HepG2 (cell line): Measurements from ENCODE around the gene NKX6-2.

ENCODE experiments used
- ARNTL ChIP-seq: sonication (generic); formaldehyde crosslinking; IDR thresholded peaks from 2 replicates; pipeline ENCODE4 v1.4.0; 2020; ENCODE audit warnings: mild to moderate bottlenecking, missing genetic modification reagents
- FOSL2 ChIP-seq: sonication (generic); formaldehyde crosslinking; IDR thresholded peaks from 2 replicates; pipeline ENCODE4 v1.4.0; 2020; ENCODE audit warnings: missing genetic modification reagents
- KDM6A ChIP-seq: IDR thresholded peaks from 2 replicates; pipeline ENCODE4 v1.6.1; 2016; ENCODE audit warnings: low read depth
- NFE2L1 ChIP-seq: sonication (generic); formaldehyde crosslinking; IDR thresholded peaks from 2 replicates; pipeline ENCODE4 v1.4.0; 2020; ENCODE audit warnings: missing genetic modification reagents, mild to moderate bottlenecking, borderline replicate concordance
- REPIN1 ChIP-seq: sonication (generic); formaldehyde crosslinking; IDR thresholded peaks from 2 replicates; pipeline ENCODE4 v1.8.0; 2022; ENCODE audit warnings: missing genetic modification reagents, low read depth, mild to moderate bottlenecking, borderline replicate concordance
- RFX3 ChIP-seq: IDR thresholded peaks from 2 replicates; pipeline ENCODE4 v1.6.1; 2016; ENCODE audit warnings: missing biosample characterization, missing genetic modification reagents
- RXRA ChIP-seq: sonication (generic); formaldehyde crosslinking; IDR thresholded peaks from 2 replicates; pipeline ENCODE4 v1.5.1; 2020; ENCODE audit warnings: missing genetic modification reagents
- TCF7L2 ChIP-seq: IDR thresholded peaks from 2 replicates; pipeline ENCODE4 v1.6.1; 2011; ENCODE audit warnings: mild to moderate bottlenecking, low read depth, low read length, moderate library complexity
- ZNF12 ChIP-seq: sonication (generic); formaldehyde crosslinking; IDR thresholded peaks from 2 replicates; pipeline ENCODE4 v1.5.0; 2020; ENCODE audit warnings: missing genetic modification reagents
- ZNF354B ChIP-seq: sonication (generic); formaldehyde crosslinking; IDR thresholded peaks from 2 replicates; pipeline ENCODE4 v1.8.0; 2022; ENCODE audit warnings: mild to moderate bottlenecking, missing genetic modification reagents
- TF ChIP-seq, protein P1 (sequence below): sonication (generic); formaldehyde crosslinking; IDR thresholded peaks from 2 replicates; pipeline ENCODE4 v1.5.0; 2020; ENCODE audit warnings: mild to moderate bottlenecking, missing genetic modification reagents, moderate library complexity

DNA sequence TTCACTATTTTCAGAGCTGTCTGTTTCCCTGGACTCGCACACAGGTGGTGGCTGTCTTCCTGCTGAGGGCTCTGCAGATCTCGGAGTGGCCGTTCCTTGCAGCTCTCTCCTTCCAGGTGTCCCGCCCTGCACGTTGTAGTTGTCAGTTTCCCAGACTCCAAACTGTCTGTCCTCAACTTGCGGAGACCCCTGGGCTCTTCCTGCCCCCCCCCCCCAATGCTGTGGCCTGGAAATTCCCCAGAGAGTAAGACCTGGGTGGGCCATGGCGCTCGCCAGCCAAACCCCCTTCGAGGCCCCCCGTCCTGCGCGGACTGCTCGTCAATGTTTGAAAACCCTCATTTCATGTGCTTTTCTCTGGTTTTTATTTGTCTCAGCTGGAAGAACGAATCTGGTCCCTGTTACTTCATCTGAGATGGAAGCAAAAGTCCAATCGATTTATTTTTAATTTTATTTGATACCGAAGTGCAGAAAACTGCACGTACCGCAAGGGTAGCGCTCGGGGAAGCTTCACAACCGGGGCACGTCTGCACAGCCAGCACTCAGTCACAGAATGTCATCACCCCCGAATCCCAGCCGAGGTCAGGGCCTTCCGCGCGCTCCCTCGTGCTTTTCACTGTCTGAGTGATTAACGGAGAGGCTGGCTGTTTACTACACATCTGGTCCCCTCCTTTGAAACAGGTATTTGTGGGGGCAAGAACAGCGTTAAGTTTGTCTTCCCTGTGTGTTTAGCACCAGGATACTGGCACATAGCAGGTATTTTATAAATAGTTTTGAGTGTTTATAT, 46.4 kb upstream of the NKX6-2 start:
- TF ChIP-seq, protein P1, sequence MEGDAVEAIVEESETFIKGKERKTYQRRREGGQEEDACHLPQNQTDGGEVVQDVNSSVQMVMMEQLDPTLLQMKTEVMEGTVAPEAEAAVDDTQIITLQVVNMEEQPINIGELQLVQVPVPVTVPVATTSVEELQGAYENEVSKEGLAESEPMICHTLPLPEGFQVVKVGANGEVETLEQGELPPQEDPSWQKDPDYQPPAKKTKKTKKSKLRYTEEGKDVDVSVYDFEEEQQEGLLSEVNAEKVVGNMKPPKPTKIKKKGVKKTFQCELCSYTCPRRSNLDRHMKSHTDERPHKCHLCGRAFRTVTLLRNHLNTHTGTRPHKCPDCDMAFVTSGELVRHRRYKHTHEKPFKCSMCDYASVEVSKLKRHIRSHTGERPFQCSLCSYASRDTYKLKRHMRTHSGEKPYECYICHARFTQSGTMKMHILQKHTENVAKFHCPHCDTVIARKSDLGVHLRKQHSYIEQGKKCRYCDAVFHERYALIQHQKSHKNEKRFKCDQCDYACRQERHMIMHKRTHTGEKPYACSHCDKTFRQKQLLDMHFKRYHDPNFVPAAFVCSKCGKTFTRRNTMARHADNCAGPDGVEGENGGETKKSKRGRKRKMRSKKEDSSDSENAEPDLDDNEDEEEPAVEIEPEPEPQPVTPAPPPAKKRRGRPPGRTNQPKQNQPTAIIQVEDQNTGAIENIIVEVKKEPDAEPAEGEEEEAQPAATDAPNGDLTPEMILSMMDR (CRISPR knock-in tag): no peak
- TF ChIP-seq FOSL2: no peak
- TF ChIP-seq RFX3 (CRISPR knock-in tag): no peak
- no peak for TF ChIP-seq RXRA (CRISPR knock-in tag)
- no peak for TF ChIP-seq ARNTL
- TF ChIP-seq KDM6A (CRISPR knock-in tag): no peak
- no peak for TF ChIP-seq REPIN1
- TF ChIP-seq ZNF12 (CRISPR knock-in tag): no peak
- TF ChIP-seq NFE2L1 (CRISPR knock-in tag): no peak
- no peak for TF ChIP-seq ZNF354B
- no peak for TF ChIP-seq TCF7L2
